ENCODE results near the gene CALD1.
A peak's percentile ranks its signal among the peaks of the same experiment; 100 is the strongest.

The CALD1 gene

GRCh38 chr7:134778941-134779740 is at the start of gene CALD1:
CALD1 (plus strand) TSS chr7:134779634; CDS start chr7:134867734, 88,100 bp downstream.
- CTCF ChIA-PET = no interaction called here
- POLR2A ChIA-PET (ENCODE audit: low non-redundant PET) = no interaction called here
- TF ChIP-seq CTCF (conservative IDR thresholded peaks at IDR 0.05; ENCODE audit: low read depth) = no peak
- DNase-seq (ENCODE audit: low spot score) = peak; percentile 89
- H3K27ac ChIP-seq = peak within 1 kb of the TSS; percentile 81

- ChIA-PET CTCF (no interaction called here), POLR2A (ENCODE audit: low non-redundant PET) (no interaction called here)
- DNase-seq (ENCODE audit: low spot score) = no peak
- H3K27ac ChIP-seq = no peak overlapping the region
- TF ChIP-seq CTCF (conservative IDR thresholded peaks at IDR 0.05; ENCODE audit: low read depth) = no peak
These were observed 49.5 kb upstream of the CALD1 start for GRCh38 chr7:134729895-134730294.

- ChIA-PET POLR2A (ENCODE audit: low non-redundant PET) (no interaction called here), CTCF (no interaction called here)
- DNase-seq (ENCODE audit: low spot score) = no peak
- no peak overlapping the region for H3K27ac ChIP-seq
- TF ChIP-seq CTCF (conservative IDR thresholded peaks at IDR 0.05; ENCODE audit: low read depth) = no peak
These were observed 49.0 kb upstream of the CALD1 start for GRCh38 chr7:134730411-134730829.

- ChIA-PET CTCF (no interaction called here), POLR2A (ENCODE audit: low non-redundant PET) (no interaction called here)
- TF ChIP-seq CTCF (conservative IDR thresholded peaks at IDR 0.05; ENCODE audit: low read depth) = no peak
- no peak for DNase-seq (ENCODE audit: low spot score)
- no peak overlapping the region for H3K27ac ChIP-seq
These were observed 47.8 kb upstream of the CALD1 start for GRCh38 chr7:134731616-134732015.

GRCh38 chr7:134732728-134733127 is 46.7 kb upstream of the CALD1 start:
- no peak for TF ChIP-seq CTCF (conservative IDR thresholded peaks at IDR 0.05; ENCODE audit: low read depth)
- ChIA-PET POLR2A (ENCODE audit: low non-redundant PET) (no interaction called here), CTCF (no interaction called here)
- H3K27ac ChIP-seq = no peak overlapping the region
- no peak for DNase-seq (ENCODE audit: low spot score)

GRCh38 chr7:134736381-134736780 is 43.1 kb upstream of the CALD1 start:
- POLR2A ChIA-PET (ENCODE audit: low non-redundant PET) = no interaction called here
- CTCF ChIA-PET = no interaction called here
- TF ChIP-seq CTCF (conservative IDR thresholded peaks at IDR 0.05; ENCODE audit: low read depth) = no peak
- H3K27ac ChIP-seq = no peak overlapping the region
- no peak for DNase-seq (ENCODE audit: low spot score)
